ENCODE measurements around the gene TMEM138. TPM values are rescaled to one million over a fixed set of nuclear protein-coding genes. Genes with fewer than 3 reads are reported as not detected.
A peak's percentile ranks its signal among the peaks of the same experiment; 100 is the strongest.

Gene TMEM138
- total and polyA plus RNA-seq, 2 donors from 2014 or later, result 42.3 to 62.3 TPM

- Histone ChIP-seq H3K9me3 (ENCODE audit: control insufficient read depth in 2 of 3, insufficient read depth in 1 of 3, low read length in 3 of 3) (no peaks in the 10 kb centered on the region), H3K27ac (ENCODE audit: low read depth in 2 of 2, low read length in 2 of 2) (no peak overlapping the region), H3K27me3 (ENCODE audit: control insufficient read depth, insufficient read depth, low read length) (no peaks in the 10 kb centered on the region), H3K9ac (ENCODE audit: low read length in 3 of 3) (no peak overlapping the region), H3K4me3 (ENCODE audit: low read length in 3 of 3) (no peak overlapping the region), H3K36me3 (ENCODE audit: control insufficient read depth in 2 of 3, insufficient read depth in 3 of 3, low read length in 3 of 3) (peaks cover 5 to 40% (median 25%) of the 10 kb centered on the region in 3 donors), H3K4me1 (ENCODE audit: control insufficient read depth in 2 of 3, insufficient read depth in 2 of 3, low read depth in 1 of 3, low read length in 3 of 3) (peaks cover 4 to 23% (median 14%) of the 10 kb centered on the region in 3 donors)
- TF ChIP-seq CTCF (IDR thresholded peaks at IDR 0.05; ENCODE audit: borderline replicate concordance, extremely low read depth, insufficient read depth), result no peak
- DNase-seq (no peak), FAIRE-seq (no peak)
- intact Hi-C loops (cut with DNase I), result no loop called here
Observed at GRCh38 chr11:61329871-61330270, 32.3 kb upstream of the TMEM138 start.

- Histone ChIP-seq H3K9me3 (ENCODE audit: control insufficient read depth in 2 of 3, insufficient read depth in 1 of 3, low read length in 3 of 3) (no peaks in the 10 kb centered on the region), H3K27me3 (ENCODE audit: control insufficient read depth, insufficient read depth, low read length) (no peaks in the 10 kb centered on the region), H3K36me3 (ENCODE audit: control insufficient read depth in 2 of 3, insufficient read depth in 3 of 3, low read length in 3 of 3) (peaks cover 5 to 24% (median 12%) of the 10 kb centered on the region in 3 donors), H3K27ac (ENCODE audit: low read depth in 2 of 2, low read length in 2 of 2) (no peak overlapping the region), H3K9ac (ENCODE audit: low read length in 3 of 3) (peak overlapping the region; percentile 77 to 92 (median 89)), H3K4me1 (ENCODE audit: control insufficient read depth in 2 of 3, insufficient read depth in 2 of 3, low read depth in 1 of 3, low read length in 3 of 3) (peaks cover 4 to 34% (median 17%) of the 10 kb centered on the region in 3 donors), H3K4me3 (ENCODE audit: low read length in 3 of 3) (peak overlapping the region; percentile 83 to 92 (median 84))
- FAIRE-seq (no peak), DNase-seq (no peak)
- no peak for TF ChIP-seq CTCF (IDR thresholded peaks at IDR 0.05; ENCODE audit: borderline replicate concordance, extremely low read depth, insufficient read depth)
- intact Hi-C loops (cut with DNase I), result no loop called here
Observed at GRCh38 chr11:61331651-61332050, 30.5 kb upstream of the TMEM138 start.

- no peak for TF ChIP-seq CTCF (IDR thresholded peaks at IDR 0.05; ENCODE audit: borderline replicate concordance, extremely low read depth, insufficient read depth)
- Histone ChIP-seq H3K4me3 (ENCODE audit: low read length in 3 of 3) (peak overlapping the region; percentile 83 to 92 (median 84)), H3K4me1 (ENCODE audit: control insufficient read depth in 2 of 3, insufficient read depth in 2 of 3, low read depth in 1 of 3, low read length in 3 of 3) (peaks cover 4 to 35% (median 17%) of the 10 kb centered on the region in 3 donors), H3K27me3 (ENCODE audit: control insufficient read depth, insufficient read depth, low read length) (no peaks in the 10 kb centered on the region), H3K36me3 (ENCODE audit: control insufficient read depth in 2 of 3, insufficient read depth in 3 of 3, low read length in 3 of 3) (peaks cover 5 to 22% (median 9%) of the 10 kb centered on the region in 3 donors), H3K9ac (ENCODE audit: low read length in 3 of 3) (peak overlapping the region; percentile 77 to 92 (median 89)), H3K9me3 (ENCODE audit: control insufficient read depth in 2 of 3, insufficient read depth in 1 of 3, low read length in 3 of 3) (no peaks in the 10 kb centered on the region), H3K27ac (ENCODE audit: low read depth in 2 of 2, low read length in 2 of 2) (peak overlapping the region; percentile 78 to 85)
- FAIRE-seq, result no peak
- intact Hi-C loops (cut with DNase I), result no loop called here
- DNase-seq, result peak in 3 of 5 donors; percentile 29 to 57 (median 42)
Observed at GRCh38 chr11:61332281-61332796, 29.8 kb upstream of the TMEM138 start.

Data from kidney (tissue), 14 donors.